Stimulated activated CD4-positive, alpha-beta T cell treated with anti-CD3 and anti-CD28 coated beads, Interleukin-1b, Interleukin-23, amount 100 ng/mL, for 4 hours (primary cell): ENCODE results near the gene UNKL.

ENCODE experiments used
- DNase-seq, 2 donors: peaks; one replicate each; pipeline ENCODE4 v3.0.0-alpha.2; 2020; ENCODE audit warnings: low read depth in 2 of 2

Gene UNKL

DNA sequence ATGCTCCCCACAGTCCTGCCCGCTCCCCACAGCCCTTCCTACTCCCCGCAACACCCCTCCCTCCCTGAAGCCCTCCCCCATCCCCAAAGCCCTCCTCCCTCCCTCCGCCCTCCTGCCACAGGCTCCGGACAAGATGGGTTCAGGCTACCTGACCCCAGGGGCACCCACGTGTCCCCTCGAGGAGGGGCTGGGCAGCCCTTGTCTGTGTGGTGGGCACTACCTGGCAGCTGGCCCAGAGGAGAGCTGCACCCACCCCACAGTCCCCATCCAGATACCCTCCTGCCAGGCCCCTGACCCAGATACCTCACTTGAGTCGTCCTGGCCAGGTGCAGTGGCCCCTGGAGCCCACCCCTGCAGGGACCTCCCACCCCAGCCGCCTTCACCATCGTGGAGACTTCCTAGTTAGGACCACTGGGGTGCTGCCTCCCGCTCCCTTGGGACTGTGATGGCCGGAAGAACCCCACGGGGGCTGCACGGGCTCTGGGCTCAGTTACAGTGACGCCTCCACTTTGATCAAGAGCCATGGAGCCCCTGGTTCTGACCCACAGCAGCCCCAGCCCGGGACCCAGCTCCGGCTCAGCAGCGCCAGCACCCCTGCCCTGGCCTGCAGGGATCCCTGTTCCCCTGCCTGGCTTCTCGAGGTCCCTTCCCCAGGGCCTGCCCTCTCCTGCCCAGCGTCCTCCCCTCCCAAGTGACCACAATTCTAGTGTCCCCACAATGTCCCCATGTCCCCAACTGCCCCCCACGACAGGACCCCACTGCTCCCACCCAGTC is 17.2 kb upstream of the UNKL start:
- DNase-seq = no peak

GRCh38 chr16:1430759-1431496 is 16.4 kb upstream of the UNKL start, which contains the start of gene PERCC1:
Gene PERCC1, plus strand, starts transcription at chr16:1431078. Its CDS starts 1,516 bp downstream, at chr16:1432594.
- DNase-seq = no peak

- no peak for DNase-seq
These were observed 15.8 kb upstream of the UNKL start for GRCh38 chr16:1430214-1430758.

GRCh38 chr16:1429631-1430030 is 15.1 kb upstream of the UNKL start:
- DNase-seq = no peak

DNA sequence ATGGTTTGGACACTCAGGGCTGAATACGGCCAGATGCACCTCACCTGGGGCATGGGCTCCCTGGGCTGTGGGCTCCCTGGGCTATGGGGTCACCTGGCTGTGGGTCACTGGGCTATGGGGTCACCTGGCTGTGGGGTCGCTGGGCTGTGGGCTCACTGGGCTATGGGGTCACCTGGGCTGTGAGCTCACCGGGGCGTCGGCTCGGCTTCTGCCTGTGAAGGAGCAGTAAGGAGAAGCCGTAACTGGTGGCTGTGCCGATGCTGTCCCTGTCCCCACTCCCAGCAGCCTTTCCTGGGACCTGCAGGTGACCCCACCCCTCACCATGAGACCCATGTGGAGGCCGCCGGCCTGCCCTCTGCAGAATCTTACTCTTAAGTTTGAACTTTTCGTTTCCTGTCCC is 14.5 kb upstream of the UNKL start:
- no peak for DNase-seq

- peak in 1 of 2 donors; percentile 37 for DNase-seq
These were observed 14.0 kb upstream of the UNKL start for GRCh38 chr16:1428511-1428910.

- no peak for DNase-seq
These were observed 13.3 kb upstream of the UNKL start for GRCh38 chr16:1427473-1428461.

GRCh38 chr16:1426734-1427471 is 12.4 kb upstream of the UNKL start:
- no peak for DNase-seq

DNA sequence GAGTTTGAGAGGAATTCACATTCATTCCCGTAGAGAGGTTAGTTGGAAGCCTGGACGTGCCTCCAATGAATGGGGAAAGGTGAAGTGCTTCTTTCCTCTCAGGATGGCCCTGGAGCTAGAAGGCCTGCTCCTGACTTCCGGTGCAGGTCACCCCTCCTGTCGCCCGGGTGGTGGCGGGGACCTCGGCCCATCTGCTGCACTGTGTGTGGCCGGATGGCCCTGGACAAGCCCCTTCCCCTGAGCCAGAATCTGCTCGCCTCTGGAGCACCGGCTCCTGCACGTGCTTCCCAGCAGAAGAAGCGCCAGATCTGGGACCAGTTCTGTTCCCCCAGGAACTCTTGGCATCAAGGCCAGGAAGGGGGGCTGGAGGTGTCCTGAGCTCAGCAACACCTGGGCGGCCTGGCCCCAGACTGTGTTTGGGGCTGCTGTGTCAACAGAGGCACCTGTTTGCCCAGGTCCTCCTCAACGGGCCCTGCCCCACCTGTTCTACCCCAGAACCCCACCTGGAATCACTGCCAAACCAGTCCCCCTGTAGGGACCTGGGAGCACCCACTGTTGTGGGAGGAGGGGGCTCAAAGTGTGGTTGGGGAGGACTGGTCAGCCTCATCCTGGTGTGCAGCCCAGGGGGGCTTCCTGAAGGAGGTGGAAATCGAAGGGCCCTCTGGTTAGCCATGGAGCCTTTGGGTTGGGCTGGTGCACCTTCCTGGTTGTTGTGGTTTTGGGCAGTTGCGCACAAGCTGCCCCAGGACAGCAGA is 11.3 kb upstream of the UNKL start:
- DNase-seq = no peak

GRCh38 chr16:1424028-1424427 is 9.5 kb upstream of the UNKL start:
- DNase-seq = no peak

DNA sequence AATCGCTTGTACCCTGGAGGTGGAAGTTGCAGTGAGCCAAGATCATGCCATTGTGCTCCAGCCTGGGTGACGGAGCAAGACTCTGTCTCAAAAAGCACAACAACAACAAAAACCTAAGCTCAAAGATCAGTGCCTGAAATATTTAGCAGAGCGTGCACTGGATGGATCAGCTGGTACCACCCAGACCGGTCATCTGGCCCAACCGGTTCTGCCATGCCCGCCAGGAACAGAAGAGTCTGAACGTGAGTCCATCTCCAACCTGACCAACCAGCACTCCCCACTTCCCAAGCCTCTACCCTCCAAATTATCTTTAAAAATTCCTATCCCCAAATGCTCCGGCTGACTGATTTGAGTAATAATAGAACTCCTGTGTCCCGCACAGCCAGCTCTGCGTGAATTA is 7.6 kb upstream of the UNKL start:
- no peak for DNase-seq

DNA sequence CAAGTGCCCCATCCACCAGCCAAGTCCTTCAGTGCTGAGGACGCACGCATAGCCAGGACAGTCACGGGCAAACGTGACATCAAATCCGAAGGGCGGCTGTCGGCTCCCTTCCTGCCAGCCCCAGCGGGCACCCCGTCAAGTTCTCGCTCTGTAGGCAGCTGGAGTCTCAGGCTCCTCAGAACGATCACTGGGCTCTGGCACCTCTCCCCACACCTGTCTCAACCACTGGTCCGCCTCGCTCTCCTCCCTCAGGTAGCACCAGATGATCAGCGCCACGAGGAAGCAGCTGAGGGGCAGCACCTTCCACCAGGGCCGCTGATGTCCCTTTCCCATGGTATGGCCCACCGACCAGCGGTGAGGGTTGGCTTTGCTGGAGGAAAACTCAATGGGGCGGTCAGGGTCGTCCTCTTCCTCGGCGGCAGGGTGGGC is 5.6 kb upstream of the UNKL start:
- no peak for DNase-seq

DNA sequence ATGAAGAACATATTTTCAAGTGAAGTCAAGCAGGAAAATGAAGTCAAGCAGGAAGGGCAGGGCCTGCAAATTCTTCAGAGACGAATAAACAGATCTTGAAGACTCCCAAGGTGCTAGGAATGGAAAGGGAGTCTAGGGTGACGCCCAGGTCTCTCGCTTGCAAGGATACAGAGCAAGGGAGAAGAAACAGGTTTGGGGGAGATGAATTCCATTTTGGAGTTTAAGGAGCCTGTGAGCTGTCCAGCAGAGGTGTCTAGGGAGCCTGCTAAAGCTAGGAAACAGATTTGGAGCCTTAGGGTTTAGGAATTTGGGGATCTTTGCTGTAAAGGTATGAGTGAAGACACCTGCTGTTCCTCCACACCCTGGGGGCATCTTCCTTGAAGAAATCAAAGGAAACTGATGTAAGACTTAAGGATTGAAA is 2.0 kb upstream of the UNKL start:
- no peak for DNase-seq

- peak; percentile 42 to 53 for DNase-seq
These were observed 596 bp downstream of the UNKL start for GRCh38 chr16:1413684-1414531.

DNA sequence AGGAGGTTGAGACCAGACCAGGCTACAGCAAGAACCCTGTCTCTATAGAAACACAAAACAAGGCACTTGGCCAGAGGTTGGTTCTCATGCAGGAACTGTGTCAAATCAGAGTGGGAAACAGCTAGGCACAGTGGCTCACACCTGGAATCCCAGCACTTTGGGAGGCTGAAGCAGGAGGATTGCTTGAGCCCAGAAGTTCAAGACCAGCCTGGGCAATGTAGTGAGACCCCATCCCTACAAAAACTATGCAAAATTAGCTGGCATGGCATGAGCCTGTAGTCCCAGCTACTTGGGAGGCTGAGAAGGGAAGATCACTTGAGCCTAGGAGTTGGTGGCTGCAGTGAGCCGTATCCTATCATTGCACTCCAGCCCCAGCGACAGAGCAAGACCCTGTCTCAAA is 1.7 kb downstream of the UNKL start:
- no peak for DNase-seq

GRCh38 chr16:1408171-1408837 is 6.2 kb downstream of the UNKL start:
- DNase-seq = peak; percentile 95 to 97

GRCh38 chr16:1407753-1408152 is 6.8 kb downstream of the UNKL start:
- no peak for DNase-seq

- DNase-seq = no peak
These were observed 10.8 kb downstream of the UNKL start for GRCh38 chr16:1403733-1404132.

DNA sequence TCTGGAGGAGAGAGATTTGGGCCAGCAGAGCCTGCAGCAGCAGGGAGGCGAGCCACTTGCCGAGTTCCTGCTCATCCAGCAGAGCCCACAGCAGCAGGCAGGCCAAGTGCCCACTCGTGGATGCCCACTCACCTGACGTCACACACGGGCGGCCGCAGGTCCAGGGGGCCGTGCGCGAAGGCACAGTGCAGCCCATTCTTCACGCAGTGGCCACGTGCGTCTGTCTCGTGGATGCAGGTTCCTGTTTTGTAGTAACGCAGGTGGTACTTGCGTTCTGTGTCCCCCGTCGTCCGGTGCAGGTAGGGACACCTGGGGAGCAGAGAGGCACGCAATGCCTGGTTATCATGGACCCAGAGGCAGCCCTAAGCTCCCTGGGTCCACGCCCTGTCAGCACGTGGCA is 11.5 kb downstream of the UNKL start:
- DNase-seq = no peak
